NT2/D1 (cell line): ENCODE results near the gene PSMD5.

Experiments used
- DNase-seq: peaks from one replicate; pipeline ENCODE4 v3.0.0-alpha.2; 2011; ENCODE audit warnings: low read depth, low spot score
- H3K27me3 ChIP-seq: 2 replicates; pipeline ENCODE4 v1.6.0; 2011; ENCODE audit warnings: mild to moderate bottlenecking; ENCODE audit not compliant: insufficient read length, insufficient read depth
- H3K36me3 ChIP-seq: 2 replicates; pipeline ENCODE4 v1.6.1; 2011; ENCODE audit warnings: mild to moderate bottlenecking, low read length, mixed read lengths; ENCODE audit not compliant: insufficient read depth, insufficient read length
- H3K4me1 ChIP-seq: 2 replicates; pipeline ENCODE4 v1.5.1; 2011; ENCODE audit not compliant: insufficient read depth, insufficient read length
- H3K4me3 ChIP-seq: 2 replicates; pipeline ENCODE4 v1.5.1; 2011; ENCODE audit warnings: low read depth; ENCODE audit not compliant: insufficient read length
- H3K9ac ChIP-seq: 2 replicates; pipeline ENCODE4 v1.6.0; 2011; ENCODE audit warnings: low read depth; ENCODE audit not compliant: insufficient read length
- H3K9me3 ChIP-seq: 2 replicates; pipeline ENCODE4 v1.5.1; 2011; ENCODE audit warnings: mild to moderate bottlenecking, low read length; ENCODE audit not compliant: insufficient read depth
- SUZ12 ChIP-seq: IDR thresholded peaks from 2 replicates; pipeline ENCODE4 v1.6.1; 2011; ENCODE audit not compliant: insufficient read length, insufficient read depth; ENCODE audit errors: extremely low read depth
- YY1 ChIP-seq: IDR thresholded peaks from 2 replicates; pipeline ENCODE4 v1.6.1; 2011; ENCODE audit not compliant: insufficient read length, insufficient read depth
- ZNF274 ChIP-seq: IDR thresholded peaks from 2 replicates; pipeline ENCODE4 v1.6.1; 2011; ENCODE audit warnings: mild to moderate bottlenecking, low read depth, low read length

The PSMD5 gene

GRCh38 chr9:120873512-120873911, 30.8 kb upstream of the PSMD5 start:
- H3K9me3 ChIP-seq = no peaks in the 10 kb centered on the region
- no peak overlapping the region for H3K9ac ChIP-seq
- no peak for TF ChIP-seq ZNF274
- no peak for TF ChIP-seq YY1
- TF ChIP-seq SUZ12 = no peak
- H3K27me3 ChIP-seq = no peaks in the 10 kb centered on the region
- peaks cover 12% of the 10 kb centered on the region for H3K4me1 ChIP-seq
- DNase-seq = peak; percentile 93
- no peak overlapping the region for H3K4me3 ChIP-seq
- peaks cover 57% of the 10 kb centered on the region for H3K36me3 ChIP-seq

GRCh38 chr9:120872791-120873502, 30.2 kb upstream of the PSMD5 start:
- no peak for DNase-seq
- no peaks in the 10 kb centered on the region for H3K27me3 ChIP-seq
- H3K9ac ChIP-seq = peak overlapping the region; percentile 21
- H3K4me1 ChIP-seq = peaks cover 6% of the 10 kb centered on the region
- H3K36me3 ChIP-seq = peaks cover 57% of the 10 kb centered on the region
- H3K4me3 ChIP-seq = no peak overlapping the region
- no peaks in the 10 kb centered on the region for H3K9me3 ChIP-seq
- no peak for TF ChIP-seq YY1
- TF ChIP-seq SUZ12 = no peak
- TF ChIP-seq ZNF274 = no peak

GRCh38 chr9:120870206-120870605, 27.5 kb upstream of the PSMD5 start:
- no peak overlapping the region for H3K9ac ChIP-seq
- TF ChIP-seq ZNF274 = no peak
- no peak for TF ChIP-seq YY1
- no peak for TF ChIP-seq SUZ12
- H3K4me1 ChIP-seq = peaks cover 9% of the 10 kb centered on the region
- H3K36me3 ChIP-seq = peaks cover 72% of the 10 kb centered on the region
- DNase-seq = no peak
- no peaks in the 10 kb centered on the region for H3K9me3 ChIP-seq
- no peak overlapping the region for H3K4me3 ChIP-seq
- H3K27me3 ChIP-seq = no peaks in the 10 kb centered on the region

GRCh38 chr9:120869726-120870125, 27.0 kb upstream of the PSMD5 start:
- no peaks in the 10 kb centered on the region for H3K9me3 ChIP-seq
- peaks cover 9% of the 10 kb centered on the region for H3K4me1 ChIP-seq
- no peaks in the 10 kb centered on the region for H3K27me3 ChIP-seq
- peaks cover 72% of the 10 kb centered on the region for H3K36me3 ChIP-seq
- H3K9ac ChIP-seq = no peak overlapping the region
- no peak overlapping the region for H3K4me3 ChIP-seq
- no peak for DNase-seq
- TF ChIP-seq YY1 = no peak
- no peak for TF ChIP-seq ZNF274
- TF ChIP-seq SUZ12 = no peak

- Histone ChIP-seq H3K4me3 (peak overlapping the region; percentile 12), H3K36me3 (peaks cover 68% of the 10 kb centered on the region), H3K27me3 (no peaks in the 10 kb centered on the region), H3K9me3 (no peaks in the 10 kb centered on the region), H3K4me1 (peaks cover 9% of the 10 kb centered on the region), H3K9ac (peak overlapping the region; percentile 45)
- TF ChIP-seq ZNF274 = no peak
- no peak for TF ChIP-seq YY1
- no peak for TF ChIP-seq SUZ12
- no peak for DNase-seq
Observed at GRCh38 chr9:120869360-120869687, 26.6 kb upstream of the PSMD5 start.

GRCh38 chr9:120868676-120869359, 26.1 kb upstream of the PSMD5 start:
- TF ChIP-seq SUZ12 (no peak), YY1 (no peak), ZNF274 (no peak)
- peak; percentile 91 for DNase-seq
- Histone ChIP-seq H3K9ac (peak overlapping the region; percentile 45), H3K36me3 (peaks cover 66% of the 10 kb centered on the region), H3K4me3 (peak overlapping the region; percentile 12), H3K9me3 (no peaks in the 10 kb centered on the region), H3K4me1 (peaks cover 11% of the 10 kb centered on the region), H3K27me3 (no peaks in the 10 kb centered on the region)

GRCh38 chr9:120868339-120868675, 25.6 kb upstream of the PSMD5 start:
- no peak for TF ChIP-seq ZNF274
- TF ChIP-seq YY1 = no peak
- TF ChIP-seq SUZ12 = no peak
- Histone ChIP-seq H3K27me3 (no peaks in the 10 kb centered on the region), H3K4me1 (peaks cover 11% of the 10 kb centered on the region), H3K9ac (no peak overlapping the region), H3K36me3 (peaks cover 70% of the 10 kb centered on the region), H3K4me3 (no peak overlapping the region), H3K9me3 (no peaks in the 10 kb centered on the region)
- no peak for DNase-seq
